PC-9 (cell line): ENCODE results near the gene ZDHHC1. TPM values are rescaled to one million over a fixed set of nuclear protein-coding genes. Genes with fewer than 3 reads are reported as not detected.
A peak's percentile ranks its signal among the peaks of the same experiment; 100 is the strongest.

ENCODE experiments used
- BruUV-seq: library from RNA; stranded (reverse); fragments of 400-500 nt; replicated peaks from 2 replicates; lab custom pipeline; 2021; lab: Mats Ljungman, UMichigan
- CTCF ChIA-PET: fragments of 300-600 bp; sonication (Branson Sonifier 250); formaldehyde crosslinking; loops from one replicate; lab custom pipeline; 2022; ENCODE audit warnings: antibody characterized with exemption; lab: Charles Lee
- POLR2A ChIA-PET: fragments of 300-600 bp; sonication (Branson Sonifier 250); formaldehyde crosslinking; loops from one replicate; lab custom pipeline; 2022; ENCODE audit warnings: antibody characterized with exemption; ENCODE audit not compliant: unreplicated experiment; lab: Charles Lee
- DNase-seq, 2 experiments: peaks; one replicate each; pipeline versions ENCODE4 v3.0.0 to v3.0.0-alpha.2; 2015 to 2022; ENCODE audit warnings: mixed read lengths in 1 of 2
- H2AFZ ChIP-seq: fragments of 200-600 bp; sonication (generic); 2 replicates; pipeline ENCODE4 v1.8.1; 2017; ENCODE audit warnings: antibody characterized with exemption
- H3F3A ChIP-seq: fragments of 200-600 bp; sonication (generic); 2 replicates; pipeline ENCODE4 v1.8.1; 2017; ENCODE audit warnings: antibody characterized with exemption, mild to moderate bottlenecking, low read depth; ENCODE audit not compliant: insufficient read depth
- H3K27ac ChIP-seq: fragments of 200-600 bp; sonication (generic); 2 replicates; pipeline ENCODE4 v1.6.1; 2016; ENCODE audit warnings: mixed run types
- H3K27me3 ChIP-seq: fragments of 200-600 bp; sonication (generic); 2 replicates; pipeline ENCODE4 v1.6.1; 2016; ENCODE audit warnings: low read depth, mixed run types; ENCODE audit not compliant: insufficient read depth
- H3K36me3 ChIP-seq: fragments of 200-600 bp; sonication (generic); 2 replicates; pipeline ENCODE4 v1.6.1; 2016; ENCODE audit warnings: low read depth, mixed run types
- H3K4me1 ChIP-seq: fragments of 200-600 bp; sonication (generic); replicated peaks from 2 replicates; pipeline ENCODE4 v1.6.1; 2016; ENCODE audit warnings: mixed run types; ENCODE audit not compliant: insufficient read depth
- H3K4me2 ChIP-seq: fragments of 200-600 bp; sonication (generic); 2 replicates; pipeline ENCODE4 v1.6.1; 2017; ENCODE audit warnings: mixed run types
- H3K4me3 ChIP-seq: fragments of 200-600 bp; sonication (generic); 2 replicates; pipeline ENCODE4 v1.6.1; 2016; ENCODE audit warnings: mixed run types
- H3K79me2 ChIP-seq: fragments of 200-600 bp; sonication (generic); 2 replicates; pipeline ENCODE4 v1.6.1; 2017; ENCODE audit warnings: low read depth, mixed run types
- H3K9me2 ChIP-seq: fragments of 200-600 bp; sonication (generic); 2 replicates; pipeline ENCODE4 v1.8.1; 2017; ENCODE audit warnings: mild to moderate bottlenecking; ENCODE audit not compliant: insufficient read depth
- H3K9me3 ChIP-seq: fragments of 200-600 bp; sonication (generic); 2 replicates; pipeline ENCODE4 v1.8.1; 2016; ENCODE audit warnings: low read depth; ENCODE audit not compliant: insufficient read depth
- H4K20me1 ChIP-seq: fragments of 200-600 bp; sonication (generic); 2 replicates; pipeline ENCODE4 v1.8.1; 2017; ENCODE audit not compliant: insufficient read depth
- EZH2 ChIP-seq: fragments of 200-600 bp; sonication (generic); IDR thresholded peaks from 2 replicates; pipeline ENCODE4 v1.8.0; 2017; ENCODE audit warnings: antibody characterized with exemption, low read depth
- intact Hi-C: fragments of 100-400 bp; cut with micrococcal nuclease; formaldehyde crosslinking; loops from one replicate; pipeline ENCODE4 v1.10.0; 2022; ENCODE audit not compliant: unreplicated experiment
- total RNA-seq: library from RNA; stranded (reverse); gene quantifications from 2 replicates; pipeline ENCODE4 v1.2.3, GENCODE V29; 2021
- TF ChIP-seq, protein P1 (sequence below): fragments of 200-600 bp; sonication (generic); conservative IDR thresholded peaks from 2 replicates; pipeline ENCODE4 v1.6.1; 2017; ENCODE audit warnings: mixed run types, antibody characterized with exemption, mild to moderate bottlenecking, moderate library complexity

Gene ZDHHC1
- total RNA-seq, 1 experiment from 2014 or later: 12.8 TPM

DNA sequence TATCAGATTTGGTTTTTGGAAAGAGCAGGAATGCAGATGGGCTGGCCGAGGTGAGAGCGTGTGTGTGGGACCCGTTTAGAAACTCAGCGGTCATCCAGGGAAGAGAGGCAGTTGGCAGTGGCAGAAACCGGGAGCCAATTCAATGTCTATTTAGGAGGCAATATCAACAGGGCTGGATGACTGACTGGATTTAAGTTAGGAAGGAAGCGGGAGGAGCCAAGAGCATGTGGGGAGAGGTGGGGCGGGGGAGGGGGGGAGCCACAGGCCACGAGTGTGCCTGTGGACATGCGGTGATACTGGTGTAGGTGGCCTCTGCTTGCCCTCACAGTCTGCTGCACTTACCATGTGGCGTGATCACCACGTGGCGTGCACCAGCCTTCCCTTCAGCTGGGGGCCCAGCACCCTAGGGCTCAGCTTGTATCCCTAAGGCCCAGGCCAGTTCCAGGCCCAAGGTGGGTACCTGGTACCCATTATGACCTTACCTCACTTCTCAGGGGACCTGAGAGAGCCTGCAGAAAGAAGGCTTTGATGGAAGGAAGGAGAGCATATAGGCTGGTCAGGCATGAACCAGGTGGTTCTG lies 12.2 kb downstream of the ZDHHC1 start:
- Histone ChIP-seq H3K27me3 (no peaks in the 10 kb centered on the region), H3K4me2 (peak overlapping the region; percentile 80), H3K36me3 (no peaks in the 10 kb centered on the region), H3K27ac (peak overlapping the region; percentile 86), H3F3A (peaks cover 18% of the 10 kb centered on the region; the same call in 1 of the 2 replicates), H3K4me3 (peak overlapping the region; percentile 25; the same call in 1 of the 2 replicates), H3K9me3 (no peaks in the 10 kb centered on the region), H2AFZ (no peak overlapping the region), H4K20me1 (no peaks in the 10 kb centered on the region), H3K79me2 (no peaks in the 10 kb centered on the region), H3K4me1 (peaks cover 32% of the 10 kb centered on the region), H3K9me2 (no peaks in the 10 kb centered on the region)
- intact Hi-C loops: no loop called here
- TSS peak; percentile 42 for BruUV-seq
- TF ChIP-seq, protein P1, sequence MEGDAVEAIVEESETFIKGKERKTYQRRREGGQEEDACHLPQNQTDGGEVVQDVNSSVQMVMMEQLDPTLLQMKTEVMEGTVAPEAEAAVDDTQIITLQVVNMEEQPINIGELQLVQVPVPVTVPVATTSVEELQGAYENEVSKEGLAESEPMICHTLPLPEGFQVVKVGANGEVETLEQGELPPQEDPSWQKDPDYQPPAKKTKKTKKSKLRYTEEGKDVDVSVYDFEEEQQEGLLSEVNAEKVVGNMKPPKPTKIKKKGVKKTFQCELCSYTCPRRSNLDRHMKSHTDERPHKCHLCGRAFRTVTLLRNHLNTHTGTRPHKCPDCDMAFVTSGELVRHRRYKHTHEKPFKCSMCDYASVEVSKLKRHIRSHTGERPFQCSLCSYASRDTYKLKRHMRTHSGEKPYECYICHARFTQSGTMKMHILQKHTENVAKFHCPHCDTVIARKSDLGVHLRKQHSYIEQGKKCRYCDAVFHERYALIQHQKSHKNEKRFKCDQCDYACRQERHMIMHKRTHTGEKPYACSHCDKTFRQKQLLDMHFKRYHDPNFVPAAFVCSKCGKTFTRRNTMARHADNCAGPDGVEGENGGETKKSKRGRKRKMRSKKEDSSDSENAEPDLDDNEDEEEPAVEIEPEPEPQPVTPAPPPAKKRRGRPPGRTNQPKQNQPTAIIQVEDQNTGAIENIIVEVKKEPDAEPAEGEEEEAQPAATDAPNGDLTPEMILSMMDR: no peak
- no peak for TF ChIP-seq EZH2
- ChIA-PET POLR2A (no interaction called here), CTCF (interaction anchor here (0.5 kb wide), 1 partner anchor 1023 kb away, joined by 7 read pairs; no protein-coding TSS in a partner anchor)
- DNase-seq: no peak

DNA sequence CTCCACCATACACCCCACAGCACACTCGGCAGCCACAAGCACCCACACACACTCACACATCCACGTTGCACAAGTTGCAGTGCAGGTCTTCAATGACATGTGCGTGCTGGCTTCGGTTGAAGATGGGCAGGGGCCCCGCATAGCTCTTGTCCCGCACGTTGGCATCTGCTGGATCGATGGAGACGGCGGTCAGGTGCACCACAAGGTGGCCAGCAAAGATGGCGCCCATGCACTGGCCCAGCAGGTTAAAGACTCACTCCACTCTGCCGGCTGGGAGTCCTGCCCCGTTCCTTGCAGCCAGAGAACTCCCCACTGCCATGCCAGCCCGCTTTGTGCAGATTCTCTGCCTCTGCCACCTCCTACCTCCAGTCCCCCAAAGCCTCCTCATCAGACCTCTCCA lies 15.4 kb downstream of the ZDHHC1 start:
- intact Hi-C loops: no loop called here
- Histone ChIP-seq H3K27me3 (no peaks in the 10 kb centered on the region), H3F3A (peaks cover 26% of the 10 kb centered on the region; the same call in 1 of the 2 replicates), H2AFZ (no peak overlapping the region), H3K79me2 (no peaks in the 10 kb centered on the region), H4K20me1 (no peaks in the 10 kb centered on the region), H3K27ac (no peak overlapping the region), H3K4me1 (peaks cover 34% of the 10 kb centered on the region), H3K9me2 (no peaks in the 10 kb centered on the region), H3K36me3 (no peaks in the 10 kb centered on the region), H3K9me3 (no peaks in the 10 kb centered on the region), H3K4me3 (no peak overlapping the region), H3K4me2 (no peak overlapping the region)
- no TSS peak for BruUV-seq
- ChIA-PET POLR2A (no interaction called here), CTCF (no interaction called here)
- TF ChIP-seq, protein P1: no peak
- no peak for TF ChIP-seq EZH2
- no peak for DNase-seq

DNA sequence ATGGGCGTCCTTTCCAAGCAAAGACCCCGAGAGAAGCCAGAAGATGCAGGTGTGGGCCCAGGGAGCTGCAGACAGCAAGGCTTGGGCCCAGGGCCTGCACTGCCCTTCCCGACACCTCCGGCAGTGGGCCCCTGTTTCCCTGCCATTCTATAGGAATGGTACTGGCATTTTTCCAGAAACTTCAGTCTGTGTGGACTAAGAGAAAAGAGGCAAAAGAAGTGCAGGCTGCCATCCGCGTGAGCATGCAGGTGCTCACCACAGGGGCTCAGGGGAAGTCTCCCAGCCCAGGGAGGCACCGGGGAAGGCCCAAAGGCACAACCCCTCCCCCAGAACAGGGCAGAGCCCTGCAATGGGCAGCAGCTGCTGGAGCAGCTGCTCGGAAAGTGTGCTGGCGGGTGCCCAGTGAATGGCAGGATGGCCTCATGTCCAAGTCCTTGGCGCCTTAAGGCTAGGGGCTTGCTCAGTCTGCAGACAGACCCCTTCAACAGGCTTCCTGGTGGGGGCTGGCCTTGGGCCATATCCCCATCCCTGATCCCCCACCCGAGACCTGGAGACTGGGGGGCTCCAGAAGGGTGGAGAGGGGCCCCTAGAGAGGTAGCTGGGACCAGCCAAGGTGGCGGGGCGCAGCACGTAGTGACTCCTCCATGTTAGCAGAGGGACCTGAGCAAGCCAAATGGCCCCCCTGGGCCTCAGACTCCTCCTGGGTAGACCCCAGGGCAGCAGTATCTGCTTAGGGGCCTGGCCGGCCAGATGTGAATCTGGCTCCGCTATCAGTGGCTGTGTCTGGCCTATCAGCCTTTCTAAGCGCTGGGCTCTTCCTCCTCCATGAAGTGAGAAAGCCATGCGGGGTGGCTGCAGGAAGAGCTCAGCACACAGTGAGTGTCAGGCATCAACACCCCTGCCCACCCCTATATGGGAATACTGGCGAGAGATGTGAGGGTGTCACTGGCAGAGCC lies 16.2 kb downstream of the ZDHHC1 start:
- CTCF ChIA-PET: interaction anchor here (0.6 to 1.4 kb wide), 4 partner anchors 27 to 140 kb away, joined by 4 to 8 read pairs (median 4); partner anchors contain the start of gene ATP6V0D1

More for the DNA sequence above, 16.2 kb downstream of the ZDHHC1 start:
- no peaks in the 10 kb centered on the region for H3K27me3 ChIP-seq
- no peak for DNase-seq
- BruUV-seq: no TSS peak
- peaks cover 25% of the 10 kb centered on the region for H3F3A ChIP-seq
- POLR2A ChIA-PET: no interaction called here
- intact Hi-C loops: loop anchor here (2.0 to 10.0 kb wide), 3 partner anchors 123 to 205 kb away; partner anchors contain the start of genes E2F4, ELMO3, EXOC3L1 and PLEKHG4
- no peaks in the 10 kb centered on the region for H3K79me2 ChIP-seq
- H3K9me2 ChIP-seq: no peaks in the 10 kb centered on the region
- no peaks in the 10 kb centered on the region for H4K20me1 ChIP-seq
- TF ChIP-seq EZH2: no peak
- TF ChIP-seq, protein P1: no peak
- no peaks in the 10 kb centered on the region for H3K36me3 ChIP-seq
- no peak overlapping the region for H3K27ac ChIP-seq
- H3K4me1 ChIP-seq: peaks cover 31% of the 10 kb centered on the region
- H2AFZ ChIP-seq: no peak overlapping the region
- H3K4me3 ChIP-seq: no peak overlapping the region
- H3K9me3 ChIP-seq: no peaks in the 10 kb centered on the region
- no peak overlapping the region for H3K4me2 ChIP-seq
